ENCODE measurements around the gene FUNDC2. TPM values are rescaled to one million over a fixed set of nuclear protein-coding genes. Genes with fewer than 3 reads are reported as not detected.

The FUNDC2 gene
- total RNA-seq, 3 donors from 2014 or later (not counting 1 experiment from before 2014, with no cell fraction given) = 49.7 to 52.9 (median 52.1) TPM

DNA sequence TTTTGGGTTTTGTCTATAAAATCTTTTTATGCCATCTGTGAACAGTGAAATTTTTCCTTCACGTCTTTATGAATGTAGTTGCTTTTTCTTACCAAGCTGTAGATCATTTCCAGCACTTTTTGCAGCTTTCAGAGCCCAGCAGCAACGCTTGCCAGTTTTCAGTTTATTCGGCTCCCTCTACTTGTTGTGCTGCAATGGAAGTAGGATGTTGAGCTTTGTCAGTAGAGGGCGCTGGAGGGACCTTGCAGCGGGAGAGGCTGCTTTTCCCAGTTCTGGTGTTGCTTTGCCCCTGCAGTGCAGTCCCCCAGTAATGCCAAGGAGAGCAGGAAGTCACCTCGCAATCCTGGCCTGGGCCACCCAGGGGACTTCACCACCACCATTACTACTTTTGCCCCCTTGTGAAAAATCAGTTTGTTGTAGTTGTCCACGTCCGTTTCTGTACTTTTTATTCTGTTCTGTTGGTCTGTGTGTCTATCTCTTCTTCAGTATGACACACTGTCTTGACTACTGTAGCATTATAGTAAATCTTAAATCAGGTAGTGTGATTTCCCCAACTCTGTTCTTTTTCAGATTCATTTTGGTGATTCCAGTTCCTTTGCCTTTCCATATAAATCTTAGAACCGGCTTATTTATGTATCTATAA is 22.5 kb downstream of the FUNDC2 start:
- Histone ChIP-seq H3K4me3 (ENCODE audit: low read length) (no peak overlapping the region), H3K9me3 (ENCODE audit: control insufficient read depth, insufficient read depth, low read length) (no peaks in the 10 kb centered on the region), H3K36me3 (ENCODE audit: control insufficient read depth, insufficient read depth, low read length) (peaks cover 10% of the 10 kb centered on the region), H3K4me1 (ENCODE audit: control insufficient read depth, insufficient read depth, low read length) (no peaks in the 10 kb centered on the region), H3K27ac (ENCODE audit: low read length) (no peak overlapping the region), H3K27me3 (ENCODE audit: control insufficient read depth, insufficient read depth, low read length) (no peaks in the 10 kb centered on the region)
- intact Hi-C loops (cut with micrococcal nuclease) = loop anchor here (2.0 kb wide), 1 partner anchor 68 kb away; no protein-coding TSS in a partner anchor
- DNase-seq (peak in 1 of 2 donors; percentile 72), ATAC-seq (peak in 2 of 3 donors; percentile 34 to 57)
- 50% methylated on average over 5 of the region's 9 CpGs for WGBS (ENCODE audit: insufficient coverage)
- H3K27me3 Mint-ChIP-seq (ENCODE audit: low read depth in 2 of 2) = no peaks in the 10 kb centered on the region
- no peaks in the 10 kb centered on the region for H3K9me3 Mint-ChIP-seq
- peaks cover 0 to 22% of the 10 kb centered on the region in 2 donors for H3K4me1 Mint-ChIP-seq
- H3K36me3 Mint-ChIP-seq = no peaks in the 10 kb centered on the region
- TF ChIP-seq, protein P1, sequence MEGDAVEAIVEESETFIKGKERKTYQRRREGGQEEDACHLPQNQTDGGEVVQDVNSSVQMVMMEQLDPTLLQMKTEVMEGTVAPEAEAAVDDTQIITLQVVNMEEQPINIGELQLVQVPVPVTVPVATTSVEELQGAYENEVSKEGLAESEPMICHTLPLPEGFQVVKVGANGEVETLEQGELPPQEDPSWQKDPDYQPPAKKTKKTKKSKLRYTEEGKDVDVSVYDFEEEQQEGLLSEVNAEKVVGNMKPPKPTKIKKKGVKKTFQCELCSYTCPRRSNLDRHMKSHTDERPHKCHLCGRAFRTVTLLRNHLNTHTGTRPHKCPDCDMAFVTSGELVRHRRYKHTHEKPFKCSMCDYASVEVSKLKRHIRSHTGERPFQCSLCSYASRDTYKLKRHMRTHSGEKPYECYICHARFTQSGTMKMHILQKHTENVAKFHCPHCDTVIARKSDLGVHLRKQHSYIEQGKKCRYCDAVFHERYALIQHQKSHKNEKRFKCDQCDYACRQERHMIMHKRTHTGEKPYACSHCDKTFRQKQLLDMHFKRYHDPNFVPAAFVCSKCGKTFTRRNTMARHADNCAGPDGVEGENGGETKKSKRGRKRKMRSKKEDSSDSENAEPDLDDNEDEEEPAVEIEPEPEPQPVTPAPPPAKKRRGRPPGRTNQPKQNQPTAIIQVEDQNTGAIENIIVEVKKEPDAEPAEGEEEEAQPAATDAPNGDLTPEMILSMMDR (IDR thresholded peaks at IDR 0.05) = peak; percentile 42
- no peak overlapping the region for H3K4me3 Mint-ChIP-seq
- no peak overlapping the region for H3K27ac Mint-ChIP-seq

DNA sequence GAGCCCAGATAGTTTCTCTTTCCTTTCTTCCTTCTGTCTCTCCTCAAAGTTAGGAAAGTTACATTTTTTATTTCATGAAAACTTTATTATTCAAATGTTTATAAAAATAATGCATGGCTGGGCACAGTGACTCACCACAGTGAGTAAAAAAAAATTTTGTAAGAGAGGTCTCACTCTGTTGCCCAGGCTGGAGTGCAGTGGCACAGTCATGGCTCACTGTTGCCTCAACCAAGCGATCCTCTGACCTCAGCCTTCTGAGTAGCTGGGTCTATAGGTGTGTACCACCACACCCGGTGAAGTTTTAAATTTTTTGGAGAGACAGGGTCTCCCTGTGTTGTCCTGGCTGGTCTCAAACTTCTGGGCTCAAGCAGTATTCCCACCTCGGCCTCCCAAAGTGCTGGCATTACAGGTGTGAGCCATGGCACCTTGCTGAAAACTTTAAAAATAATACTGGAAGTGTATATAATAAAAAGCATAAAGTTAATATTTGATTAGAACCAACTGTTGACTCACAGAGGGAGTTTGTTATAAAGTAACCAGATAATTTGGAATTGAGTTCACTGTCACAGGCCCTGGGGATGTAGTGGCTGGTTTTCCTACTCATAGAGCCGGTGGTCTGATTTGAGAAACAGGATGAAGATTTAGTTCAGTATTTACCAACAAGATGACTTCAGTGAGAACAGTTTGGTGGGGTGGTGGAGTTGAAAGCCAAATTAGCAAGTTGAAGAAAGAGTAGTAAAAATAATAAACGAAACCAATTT is 26.3 kb downstream of the FUNDC2 start:
- Histone ChIP-seq H3K27ac (ENCODE audit: low read length) (no peak overlapping the region), H3K4me1 (ENCODE audit: control insufficient read depth, insufficient read depth, low read length) (peaks cover 15% of the 10 kb centered on the region), H3K27me3 (ENCODE audit: control insufficient read depth, insufficient read depth, low read length) (no peaks in the 10 kb centered on the region), H3K36me3 (ENCODE audit: control insufficient read depth, insufficient read depth, low read length) (peaks cover 7% of the 10 kb centered on the region), H3K4me3 (ENCODE audit: low read length) (no peak overlapping the region), H3K9me3 (ENCODE audit: control insufficient read depth, insufficient read depth, low read length) (no peaks in the 10 kb centered on the region)
- TF ChIP-seq, protein P1 (IDR thresholded peaks at IDR 0.05) = no peak
- Mint-ChIP-seq H3K36me3 (no peaks in the 10 kb centered on the region), H3K9me3 (no peaks in the 10 kb centered on the region), H3K27ac (peak overlapping the region in 1 of 2 donors; percentile 79), H3K4me3 (no peak overlapping the region), H3K27me3 (ENCODE audit: low read depth in 2 of 2) (no peaks in the 10 kb centered on the region), H3K4me1 (peaks cover 7 to 26% of the 10 kb centered on the region in 2 donors)
- no peak for DNase-seq
- intact Hi-C loops (cut with micrococcal nuclease) = no loop called here
- no peak for ATAC-seq
- 93% methylated on average over 3 of the region's 5 CpGs for WGBS (ENCODE audit: insufficient coverage)

DNA sequence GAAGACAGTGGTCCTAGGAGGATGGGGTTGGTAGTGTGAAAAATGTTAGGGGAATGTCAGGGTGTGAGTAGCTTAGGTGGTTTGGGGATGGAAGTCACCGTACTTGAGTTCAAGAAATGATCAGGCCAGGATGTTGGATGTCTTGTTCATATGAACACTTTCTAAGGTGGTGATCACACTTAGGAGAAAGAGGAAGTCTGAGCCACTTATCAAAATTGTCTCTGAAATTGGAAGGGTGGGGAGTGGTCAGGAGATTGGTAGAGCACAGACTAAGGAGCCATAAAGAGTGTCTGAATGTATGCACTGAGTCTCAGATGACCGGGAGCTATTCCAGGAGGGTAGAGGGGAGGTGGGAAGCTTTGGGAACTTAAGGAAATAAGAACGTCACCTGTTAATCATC is 27.0 kb downstream of the FUNDC2 start:
- H3K36me3 ChIP-seq (ENCODE audit: control insufficient read depth, insufficient read depth, low read length) = peaks cover 7% of the 10 kb centered on the region
- no peak overlapping the region for H3K4me3 ChIP-seq (ENCODE audit: low read length)
- H3K27me3 ChIP-seq (ENCODE audit: control insufficient read depth, insufficient read depth, low read length) = no peaks in the 10 kb centered on the region
- H3K27ac Mint-ChIP-seq = peak overlapping the region in 1 of 2 donors; percentile 79
- H3K27ac ChIP-seq (ENCODE audit: low read length) = no peak overlapping the region
- no peaks in the 10 kb centered on the region for H3K27me3 Mint-ChIP-seq (ENCODE audit: low read depth in 2 of 2)
- DNase-seq = no peak
- H3K9me3 ChIP-seq (ENCODE audit: control insufficient read depth, insufficient read depth, low read length) = no peaks in the 10 kb centered on the region
- peaks cover 15% of the 10 kb centered on the region for H3K4me1 ChIP-seq (ENCODE audit: control insufficient read depth, insufficient read depth, low read length)
- WGBS (ENCODE audit: insufficient coverage) = 86% methylated on average over 3 of the region's 3 CpGs
- no peak for ATAC-seq
- H3K4me1 Mint-ChIP-seq = peaks cover 7 to 26% of the 10 kb centered on the region in 2 donors
- H3K4me3 Mint-ChIP-seq = no peak overlapping the region
- no peaks in the 10 kb centered on the region for H3K9me3 Mint-ChIP-seq
- intact Hi-C loops (cut with micrococcal nuclease) = no loop called here
- TF ChIP-seq, protein P1 (IDR thresholded peaks at IDR 0.05) = no peak
- no peaks in the 10 kb centered on the region for H3K36me3 Mint-ChIP-seq

Data from natural killer cell (primary cell).